IMR-90 (cell line): ENCODE data around the gene AHR. TPM values are rescaled to one million over a fixed set of nuclear protein-coding genes. Genes with fewer than 3 reads are reported as not detected.

Experiments
- ATAC-seq: fragments of 200-7000 bp; cut with Tn5 transposase; 2 replicates; pipeline ENCODE4 v1.9.1; 2020; ENCODE audit warnings: low read depth, mild to moderate bottlenecking, moderate library complexity
- BruUV-seq: library from RNA; stranded (reverse); fragments of 400-500 nt; replicated peaks from 2 replicates; lab custom pipeline; 2021; lab: Mats Ljungman, UMichigan
- CTCF ChIA-PET: fragments of 300-600 bp; formaldehyde crosslinking; extraction: SDS; loops from one replicate; lab custom pipeline; 2021; ENCODE audit warnings: antibody characterized with exemption; lab: Yijun Ruan, JAX
- POLR2A ChIA-PET: fragments of 300-600 bp; sonication (Branson Sonifier 250); formaldehyde crosslinking; loops from one replicate; lab custom pipeline; 2022; ENCODE audit warnings: antibody characterized with exemption; ENCODE audit not compliant: unreplicated experiment; lab: Charles Lee
- DNase-seq: peaks from one replicate; pipeline ENCODE4 v3.0.0; 2013
- H2AFZ ChIP-seq: replicated peaks from 2 replicates; pipeline ENCODE3; 2013; ENCODE audit warnings: low read length, mild to moderate bottlenecking; ENCODE audit not compliant: poor library complexity
- H2AK5ac ChIP-seq: 2 replicates; pipeline ENCODE4 v1.6.1; 2013; ENCODE audit warnings: low read depth, low read length, inconsistent platforms
- H2AK9ac ChIP-seq: replicated peaks from 2 replicates; pipeline ENCODE3; 2013; ENCODE audit warnings: mild to moderate bottlenecking, low read depth, low read length, moderate library complexity; ENCODE audit not compliant: poor library complexity
- H2BK120ac ChIP-seq: 2 replicates; pipeline ENCODE4 v1.6.1; 2013; ENCODE audit warnings: low read depth, low read length, inconsistent platforms
- H2BK15ac ChIP-seq: 3 replicates; pipeline ENCODE4 v1.6.1; 2013; ENCODE audit warnings: low read depth, low read length, inconsistent platforms
- H2BK20ac ChIP-seq: 2 replicates; pipeline ENCODE4 v1.6.1; 2013; ENCODE audit warnings: low read depth, mild to moderate bottlenecking, inconsistent platforms, low read length, moderate library complexity
- H2BK5ac ChIP-seq: 2 replicates; pipeline ENCODE4 v1.6.1; 2013; ENCODE audit warnings: mild to moderate bottlenecking, low read depth, low read length, inconsistent platforms; ENCODE audit not compliant: poor library complexity, severe bottlenecking
- H3K14ac ChIP-seq: replicated peaks from 2 replicates; pipeline ENCODE4 v1.6.1; 2013; ENCODE audit warnings: low read depth, low read length, inconsistent platforms
- H3K18ac ChIP-seq: 2 replicates; pipeline ENCODE4 v1.6.1; 2013; ENCODE audit warnings: low read depth, low read length, control low read depth
- H3K23ac ChIP-seq: 2 replicates; pipeline ENCODE4 v1.6.1; 2013; ENCODE audit warnings: low read depth, low read length, inconsistent platforms
- H3K27ac ChIP-seq: 2 replicates; pipeline ENCODE4 v1.5.1; 2013; ENCODE audit warnings: mild to moderate bottlenecking, control low read depth, low read length; ENCODE audit not compliant: insufficient read depth
- H3K27me3 ChIP-seq: 2 replicates; pipeline ENCODE4 v1.6.1; 2013; ENCODE audit warnings: low read length; ENCODE audit not compliant: control insufficient read depth, insufficient read depth
- H3K36me3 ChIP-seq: 2 replicates; pipeline ENCODE4 v1.6.1; 2013; ENCODE audit warnings: low read length, mixed read lengths; ENCODE audit not compliant: control insufficient read depth, insufficient read depth
- H3K4ac ChIP-seq: 2 replicates; pipeline ENCODE4 v1.6.1; 2013; ENCODE audit warnings: low read depth, low read length, inconsistent platforms
- H3K4me1 ChIP-seq: 2 replicates; pipeline ENCODE4 v1.6.1; 2013; ENCODE audit warnings: low read length, mixed read lengths; ENCODE audit not compliant: control insufficient read depth, insufficient read depth
- H3K4me2 ChIP-seq: 2 replicates; pipeline ENCODE4 v1.6.1; 2013; ENCODE audit warnings: low read depth, mild to moderate bottlenecking, control low read depth, low read length, moderate library complexity
- H3K4me3 ChIP-seq: 2 replicates; pipeline ENCODE4 v1.5.1; 2013; ENCODE audit warnings: low read depth, mild to moderate bottlenecking, control low read depth, low read length, moderate library complexity; ENCODE audit not compliant: insufficient read depth
- H3K56ac ChIP-seq: 2 replicates; pipeline ENCODE4 v1.6.1; 2013; ENCODE audit warnings: low read length, inconsistent platforms; ENCODE audit not compliant: insufficient read depth; ENCODE audit errors: extremely low read depth
- H3K79me1 ChIP-seq, 2 experiments: 2 replicates each; pipeline ENCODE4 v1.6.1; 2013; ENCODE audit warnings: low read length in 2 of 2, inconsistent platforms in 1 of 2, low read depth in 1 of 2
- H3K9ac ChIP-seq: 2 replicates; pipeline ENCODE4 v1.6.1; 2013; ENCODE audit warnings: low read depth, low read length, control low read depth
- H3K9me1 ChIP-seq: 2 replicates; pipeline ENCODE4 v1.6.1; 2013; ENCODE audit warnings: low read length, inconsistent platforms; ENCODE audit not compliant: insufficient read depth
- H3K9me3 ChIP-seq: 2 replicates; pipeline ENCODE4 v1.6.1; 2013; ENCODE audit warnings: low read length; ENCODE audit not compliant: control insufficient read depth, insufficient read depth
- H4K20me1 ChIP-seq: 2 replicates; pipeline ENCODE4 v1.6.1; 2013; ENCODE audit warnings: low read length, inconsistent platforms; ENCODE audit not compliant: insufficient read depth
- H4K5ac ChIP-seq: 2 replicates; pipeline ENCODE4 v1.6.1; 2013; ENCODE audit warnings: mild to moderate bottlenecking, low read depth, low read length, control low read depth
- H4K8ac ChIP-seq, 2 experiments: 2 replicates each; pipeline ENCODE4 v1.6.1; 2013; ENCODE audit warnings: low read depth in 2 of 2, low read length in 2 of 2, control low read depth in 1 of 2, inconsistent platforms in 1 of 2
- H4K91ac ChIP-seq: 2 replicates; pipeline ENCODE4 v1.6.1; 2013; ENCODE audit warnings: low read depth, low read length, inconsistent platforms; ENCODE audit not compliant: insufficient read depth
- BHLHE40 ChIP-seq: fragments of 150-350 bp; IDR thresholded peaks from 2 replicates; pipeline ENCODE4 v1.6.1; 2016; ENCODE audit warnings: mild to moderate bottlenecking, low read depth, low read length
- CEBPB ChIP-seq: IDR thresholded peaks from 2 replicates; pipeline ENCODE4 v1.6.1; 2012; ENCODE audit warnings: low read depth, low read length, improper control_type of control experiment
- CHD1 ChIP-seq: IDR thresholded peaks from 2 replicates; pipeline ENCODE4 v1.6.1; 2012; ENCODE audit warnings: low read depth, low read length, improper control_type of control experiment
- CTCF ChIP-seq: conservative IDR thresholded peaks from 2 replicates; pipeline ENCODE4 v1.5.1; 2012; ENCODE audit warnings: mild to moderate bottlenecking, low read depth, low read length, improper control_type of control experiment
- ELK1 ChIP-seq: fragments of 150-350 bp; IDR thresholded peaks from 2 replicates; pipeline ENCODE4 v1.6.1; 2016; ENCODE audit warnings: low read depth, mild to moderate bottlenecking, low read length, moderate library complexity, borderline replicate concordance
- FOS ChIP-seq: fragments of 150-350 bp; IDR thresholded peaks from 2 replicates; pipeline ENCODE4 v1.6.1; 2016; ENCODE audit warnings: low read depth, low read length
- MAFK ChIP-seq: IDR thresholded peaks from 2 replicates; pipeline ENCODE4 v1.6.1; 2012; ENCODE audit warnings: low read depth, low read length, improper control_type of control experiment
- MAZ ChIP-seq: IDR thresholded peaks from 2 replicates; pipeline ENCODE4 v1.6.1; 2012; ENCODE audit warnings: low read depth, mild to moderate bottlenecking, low read length, improper control_type of control experiment, moderate library complexity, borderline replicate concordance
- POLR2A ChIP-seq: IDR thresholded peaks from 2 replicates; pipeline ENCODE4 v1.6.1; 2012; ENCODE audit warnings: mild to moderate bottlenecking, low read depth, low read length
- RAD21 ChIP-seq: IDR thresholded peaks from 2 replicates; pipeline ENCODE4 v1.6.1; 2012; ENCODE audit warnings: low read length, improper control_type of control experiment
- RCOR1 ChIP-seq: IDR thresholded peaks from 2 replicates; pipeline ENCODE4 v1.6.1; 2012; ENCODE audit warnings: mild to moderate bottlenecking, low read length, improper control_type of control experiment; ENCODE audit not compliant: insufficient replicate concordance
- RFX5 ChIP-seq: IDR thresholded peaks from 2 replicates; pipeline ENCODE4 v1.8.0; 2012; ENCODE audit warnings: low read depth, mild to moderate bottlenecking, low read length, moderate library complexity
- USF2 ChIP-seq: fragments of 150-350 bp; IDR thresholded peaks from 2 replicates; pipeline ENCODE4 v1.6.1; 2017; ENCODE audit warnings: mild to moderate bottlenecking, antibody characterized with exemption, low read length, low read depth
- WGBS, 2 experiments: methylation state at CpG; one replicate each; pipeline versions ENCODE4 v1.1.5 to v1.1.7; 2013; ENCODE audit warnings: missing lambda C conversion rate in 2 of 2; ENCODE audit not compliant: insufficient read length in 1 of 2; ENCODE audit errors: extremely low coverage in 2 of 2; 5-methylcytosine and 5-hydroxymethylcytosine counted together
- dilution Hi-C: fragments of 300-500 bp; cut with HindIII; formaldehyde crosslinking; loops from one replicate; pipeline ENCODE4 v1.14.3; 2018; ENCODE audit warnings: low sequenced_read_pairs; ENCODE audit not compliant: unreplicated experiment
- in situ Hi-C: fragments of 300-500 bp; cut with MboI; formaldehyde crosslinking; loops from 3 replicates; pipeline ENCODE4 v1.14.3; 2019; ENCODE audit warnings: low sequenced_read_pairs, inconsistent platforms, mixed read lengths
- intact Hi-C: fragments of 100-400 bp; cut with micrococcal nuclease; formaldehyde crosslinking; loops from 2 replicates; pipeline ENCODE4 v1.10.0; 2022
- polyA plus RNA-seq, 3 experiments: library from polyadenylated mRNA; depleted of rRNA; stranded (reverse); fragments of >200 nt; gene quantifications; 2 replicates each; pipeline ENCODE4 v1.2.3, GENCODE V29; 2012; ENCODE audit warnings: low replicate concordance in 1 of 3
- total RNA-seq: library from RNA; depleted of rRNA; stranded (reverse); fragments of >200 nt; gene quantifications from 2 replicates; pipeline ENCODE4 v1.2.3, GENCODE V29; 2012

AHR gene
- total and polyA plus RNA-seq, 2 of the 4 experiments (the other 2 are of a cell fraction): 6.9 to 55.2 TPM

GRCh38 chr7:17302575-17303142 is 4.2 kb downstream of the AHR start:
- Histone ChIP-seq H2AFZ (no peak overlapping the region), H3K27me3 (no peaks in the 10 kb centered on the region), H3K9me1 (no peaks in the 10 kb centered on the region; the same call in 1 of the 2 replicates), H3K27ac (no peak overlapping the region), H3K36me3 (no peaks in the 10 kb centered on the region), H3K9me3 (no peaks in the 10 kb centered on the region), H2BK5ac (no peak overlapping the region), H2AK5ac (no peak overlapping the region), H3K4me2 (no peak overlapping the region), H4K8ac (no peak overlapping the region), H3K14ac (no peak overlapping the region), H2AK9ac (no peak overlapping the region), H3K4me3 (no peak overlapping the region), H3K23ac (no peak overlapping the region), H3K56ac (no peak overlapping the region), H4K5ac (no peak overlapping the region), H2BK20ac (no peak overlapping the region), H3K9ac (no peak overlapping the region), H2BK15ac (no peak overlapping the region), H2BK120ac (no peak overlapping the region), H3K4ac (no peak overlapping the region), H4K91ac (no peak overlapping the region), H3K4me1 (peaks cover 15% of the 10 kb centered on the region), H3K18ac (no peak overlapping the region), H4K20me1 (peaks cover 17% of the 10 kb centered on the region; the same call in 1 of the 2 replicates), H3K79me1 (peaks cover 20 to 49% of the 10 kb centered on the region in 2 experiments)
- TF ChIP-seq RFX5: no peak
- TF ChIP-seq MAFK: no peak
- TF ChIP-seq CEBPB: no peak
- no peak for TF ChIP-seq RCOR1
- no peak for TF ChIP-seq CHD1
- no peak for TF ChIP-seq CTCF
- no peak for TF ChIP-seq ELK1
- TF ChIP-seq BHLHE40: no peak
- TF ChIP-seq RAD21: no peak
- TF ChIP-seq USF2: no peak
- no peak for TF ChIP-seq POLR2A
- no peak for TF ChIP-seq FOS
- no peak for TF ChIP-seq MAZ
- ChIA-PET POLR2A (no interaction called here), CTCF (interaction anchor here (0.6 to 2.0 kb wide), 6 partner anchors 9 to 320 kb away, joined by 3 to 8 read pairs (median 3); no protein-coding TSS in a partner anchor)
- no CpG with 5 or more reads among the region's 8 CpGs for WGBS, 2 experiments
- BruUV-seq: no TSS peak
- ATAC-seq (no peak), DNase-seq (peak; percentile 18)
- intact Hi-C loops: no loop called here
- in situ Hi-C loops: loop anchor here (5.0 to 10.0 kb wide), 2 partner anchors 320 to 342 kb away; no protein-coding TSS in a partner anchor
- dilution Hi-C loops: no loop called here
